CD4-positive, CD25-positive, alpha-beta regulatory T cell (primary cell): ENCODE measurements around the gene KCNAB1. TPM values are rescaled to one million over a fixed set of nuclear protein-coding genes. Genes with fewer than 3 reads are reported as not detected.

Source experiments
- ATAC-seq, 2 donors: fragments of 150-1000 bp; cut with Tn5 transposase; one replicate each; pipeline ENCODE4 v1.10.0; 2021; ENCODE audit warnings: low read depth in 2 of 2, moderate number of reproducible peaks in 2 of 2, moderate library complexity in 1 of 2
- DNase-seq, 3 donors: peaks; one replicate each; pipeline versions ENCODE4 v3.0.0 to v3.0.0-alpha.2; 2012 to 2022; ENCODE audit warnings: mixed read lengths in 1 of 3
- H3K27ac ChIP-seq: one replicate; pipeline ENCODE4 v1.7.0; 2013; ENCODE audit warnings: mild to moderate bottlenecking, low read length; ENCODE audit not compliant: insufficient read depth, poor library complexity, severe bottlenecking
- H3K27me3 ChIP-seq: one replicate; pipeline ENCODE4 v1.7.0; 2013; ENCODE audit warnings: low read length; ENCODE audit not compliant: control insufficient read depth, insufficient read depth
- H3K36me3 ChIP-seq: one replicate; pipeline ENCODE4 v1.7.0; 2013; ENCODE audit warnings: mild to moderate bottlenecking, low read length, moderate library complexity; ENCODE audit not compliant: control insufficient read depth, insufficient read depth
- H3K4me1 ChIP-seq: 2 replicates; pipeline ENCODE4 v1.7.0; 2013; ENCODE audit warnings: mild to moderate bottlenecking, low read length; ENCODE audit not compliant: insufficient read depth, control insufficient read depth, poor library complexity, severe bottlenecking
- H3K4me3 ChIP-seq: one replicate; pipeline ENCODE4 v1.7.0; 2013; ENCODE audit warnings: low read depth, mild to moderate bottlenecking, low read length, moderate library complexity
- H3K9me3 ChIP-seq, 2 experiments: 1 replicate in 1 of 2; 2 replicates in 1 of 2; pipeline ENCODE4 v1.7.0; 2013; ENCODE audit warnings: low read length in 2 of 2, mild to moderate bottlenecking in 1 of 2, moderate library complexity in 1 of 2; ENCODE audit not compliant: control insufficient read depth in 2 of 2
- H3K27ac Mint-ChIP-seq, 3 donors: one replicate each; pipeline ENCODE4 v1.8.0; 2020 to 2022; ENCODE audit warnings: mild to moderate bottlenecking in 3 of 3, mixed read lengths in 3 of 3, moderate library complexity in 2 of 3
- H3K27me3 Mint-ChIP-seq: one replicate; pipeline ENCODE4 v1.8.0; 2022; ENCODE audit warnings: mild to moderate bottlenecking, mixed read lengths
- H3K36me3 Mint-ChIP-seq: one replicate; pipeline ENCODE4 v1.8.0; 2020; ENCODE audit warnings: mixed read lengths
- H3K4me1 Mint-ChIP-seq, 4 donors: one replicate each; pipeline ENCODE4 v1.8.0; 2020 to 2022; ENCODE audit warnings: mixed read lengths in 4 of 4, mild to moderate bottlenecking in 1 of 4
- H3K4me3 Mint-ChIP-seq, 4 donors: one replicate each; pipeline ENCODE4 v1.8.0; 2020 to 2022; ENCODE audit warnings: mild to moderate bottlenecking in 4 of 4, mixed read lengths in 4 of 4, moderate library complexity in 3 of 4
- H3K9me3 Mint-ChIP-seq, 7 donors: one replicate each; pipeline ENCODE4 v1.8.0; 2020 to 2022; ENCODE audit warnings: mixed read lengths in 7 of 7, mild to moderate bottlenecking in 3 of 7, moderate library complexity in 2 of 7
- polyA plus RNA-seq, 4 donors: library from polyadenylated mRNA; unstranded; fragments of 300-500 nt; fragmentation: Illumina TruSeq; gene quantifications; one replicate each; pipeline ENCODE4 v1.2.3, GENCODE V29; 2021
- total RNA-seq: library from RNA; stranded (reverse); gene quantifications from one replicate; pipeline ENCODE4 v1.2.3, GENCODE V29; 2022

Gene KCNAB1
- total and polyA plus RNA-seq, 5 donors from 2014 or later = 0.08 to 0.26 (median 0.17) TPM

GRCh38 chr3:156474560-156475389, 354.4 kb downstream of the KCNAB1 start:
- ATAC-seq = peak in 1 of 2 donors; percentile 55
- peaks cover 3% of the 10 kb centered on the region for H3K36me3 Mint-ChIP-seq
- no peaks in the 10 kb centered on the region for H3K36me3 ChIP-seq
- H3K4me1 ChIP-seq = no peaks in the 10 kb centered on the region
- H3K4me3 Mint-ChIP-seq = no peak overlapping the region
- no peak overlapping the region for H3K27ac ChIP-seq
- H3K4me3 ChIP-seq = peak overlapping the region; percentile 15
- H3K27me3 Mint-ChIP-seq = peaks cover 34% of the 10 kb centered on the region
- no peaks in the 10 kb centered on the region for H3K9me3 ChIP-seq
- H3K27me3 ChIP-seq = peaks cover 13% of the 10 kb centered on the region
- H3K4me1 Mint-ChIP-seq = peaks cover 0 to 13% (median 4%) of the 10 kb centered on the region in 4 donors
- H3K27ac Mint-ChIP-seq = no peak overlapping the region
- no peaks in the 10 kb centered on the region for H3K9me3 Mint-ChIP-seq
- DNase-seq = peak in 1 of 3 donors; percentile 32

GRCh38 chr3:156477323-156477722, 356.9 kb downstream of the KCNAB1 start:
- Histone ChIP-seq H3K36me3 (no peaks in the 10 kb centered on the region), H3K9me3 (no peaks in the 10 kb centered on the region), H3K27ac (no peak overlapping the region), H3K4me3 (no peak overlapping the region), H3K27me3 (peaks cover 6% of the 10 kb centered on the region), H3K4me1 (peaks cover 8% of the 10 kb centered on the region)
- ATAC-seq (no peak), DNase-seq (no peak)
- Mint-ChIP-seq H3K27ac (no peak overlapping the region), H3K4me1 (peaks cover 9 to 23% (median 10%) of the 10 kb centered on the region in 4 donors), H3K27me3 (peaks cover 20% of the 10 kb centered on the region), H3K4me3 (no peak overlapping the region), H3K9me3 (no peaks in the 10 kb centered on the region), H3K36me3 (peaks cover 3% of the 10 kb centered on the region)

GRCh38 chr3:156478891-156479290, 358.5 kb downstream of the KCNAB1 start:
- no peak overlapping the region for H3K4me3 ChIP-seq
- ATAC-seq (no peak), DNase-seq (no peak)
- H3K27me3 ChIP-seq = peaks cover 5% of the 10 kb centered on the region
- peaks cover 11% of the 10 kb centered on the region for H3K27me3 Mint-ChIP-seq
- H3K27ac ChIP-seq = no peak overlapping the region
- H3K9me3 Mint-ChIP-seq = no peaks in the 10 kb centered on the region
- H3K4me3 Mint-ChIP-seq = no peak overlapping the region
- no peaks in the 10 kb centered on the region for H3K36me3 ChIP-seq
- peaks cover 19 to 30% (median 23%) of the 10 kb centered on the region in 4 donors for H3K4me1 Mint-ChIP-seq
- no peaks in the 10 kb centered on the region for H3K9me3 ChIP-seq
- peaks cover 3% of the 10 kb centered on the region for H3K36me3 Mint-ChIP-seq
- H3K4me1 ChIP-seq = peaks cover 24% of the 10 kb centered on the region
- H3K27ac Mint-ChIP-seq = no peak overlapping the region

DNA sequence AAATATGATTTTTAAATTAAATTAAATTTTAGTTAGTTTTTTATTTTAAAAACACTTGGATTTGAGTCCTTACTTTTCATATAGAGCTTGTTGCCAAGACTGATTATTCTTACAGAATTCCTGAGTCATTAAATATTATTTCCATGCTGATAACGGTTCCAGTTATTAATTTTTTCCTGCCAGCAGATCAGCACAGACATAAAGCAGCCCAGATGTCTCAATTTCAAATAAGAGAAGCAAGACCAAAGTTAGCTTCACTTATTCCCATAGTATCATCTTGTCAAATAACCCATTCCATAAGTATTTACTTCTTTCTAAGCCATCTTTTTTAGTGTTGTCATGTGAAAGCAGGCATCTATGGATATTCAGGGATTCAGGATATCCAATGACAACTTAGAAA, 359.2 kb downstream of the KCNAB1 start:
- peaks cover 11% of the 10 kb centered on the region for H3K27me3 Mint-ChIP-seq
- Histone ChIP-seq H3K4me1 (peaks cover 29% of the 10 kb centered on the region), H3K9me3 (no peaks in the 10 kb centered on the region), H3K27ac (no peak overlapping the region), H3K36me3 (no peaks in the 10 kb centered on the region), H3K4me3 (no peak overlapping the region), H3K27me3 (peaks cover 5% of the 10 kb centered on the region)
- H3K36me3 Mint-ChIP-seq = peaks cover 3% of the 10 kb centered on the region
- no peak overlapping the region for H3K4me3 Mint-ChIP-seq
- H3K4me1 Mint-ChIP-seq = peaks cover 21 to 37% (median 27%) of the 10 kb centered on the region in 4 donors
- H3K9me3 Mint-ChIP-seq = no peaks in the 10 kb centered on the region
- ATAC-seq (no peak), DNase-seq (no peak)
- no peak overlapping the region for H3K27ac Mint-ChIP-seq

DNA sequence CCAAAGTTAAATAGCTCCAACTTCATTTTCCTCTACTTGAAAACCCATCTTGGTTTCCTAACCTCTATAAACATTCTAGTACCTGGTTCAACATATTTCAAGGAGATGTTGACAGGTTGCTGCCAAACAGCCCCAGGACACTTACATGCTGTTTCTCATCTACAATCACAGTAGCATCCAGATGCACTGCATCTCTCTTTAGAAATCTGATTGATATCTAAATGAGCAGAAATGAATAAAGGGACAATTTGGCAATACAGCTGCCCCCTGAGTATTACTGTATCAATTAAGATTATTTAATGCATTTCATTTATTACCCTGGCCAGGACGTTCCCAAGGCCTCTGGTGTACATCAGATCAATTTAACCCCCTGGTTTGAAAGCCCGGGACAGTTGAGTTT, 360.6 kb downstream of the KCNAB1 start:
- Mint-ChIP-seq H3K36me3 (peaks cover 3% of the 10 kb centered on the region), H3K27me3 (peaks cover 4% of the 10 kb centered on the region), H3K4me1 (peaks cover 15 to 44% (median 32%) of the 10 kb centered on the region in 4 donors), H3K27ac (no peak overlapping the region), H3K9me3 (no peaks in the 10 kb centered on the region), H3K4me3 (peak overlapping the region in 1 of 4 donors; percentile 2)
- H3K4me1 ChIP-seq = peaks cover 41% of the 10 kb centered on the region
- peaks cover 2% of the 10 kb centered on the region for H3K27me3 ChIP-seq
- no peak overlapping the region for H3K27ac ChIP-seq
- no peak overlapping the region for H3K4me3 ChIP-seq
- ATAC-seq (no peak), DNase-seq (no peak)
- H3K9me3 ChIP-seq = no peaks in the 10 kb centered on the region
- H3K36me3 ChIP-seq = no peaks in the 10 kb centered on the region

DNA sequence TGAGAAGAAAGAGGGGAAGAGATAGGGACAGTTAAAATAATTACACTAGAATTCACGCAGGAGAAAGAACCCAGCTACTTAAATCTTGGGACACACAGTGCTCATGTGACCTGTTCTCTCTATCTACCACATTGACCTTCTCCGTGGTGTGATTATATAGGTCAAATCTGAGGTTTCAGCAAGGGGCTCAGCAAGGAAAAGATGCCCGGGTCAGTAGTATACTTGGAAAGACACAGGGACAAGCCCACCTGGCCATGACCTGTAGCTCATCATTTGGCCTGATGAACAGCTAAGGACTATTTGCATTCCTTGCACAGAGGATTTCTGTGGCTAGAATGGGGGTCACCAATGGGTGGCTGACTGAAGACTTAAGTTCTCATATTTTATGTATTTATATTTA, 362.6 kb downstream of the KCNAB1 start:
- no peaks in the 10 kb centered on the region for H3K27me3 Mint-ChIP-seq
- Histone ChIP-seq H3K27me3 (no peaks in the 10 kb centered on the region), H3K9me3 (no peaks in the 10 kb centered on the region), H3K27ac (peak overlapping the region; percentile 90), H3K4me1 (peaks cover 41% of the 10 kb centered on the region), H3K4me3 (peak overlapping the region; percentile 93), H3K36me3 (no peaks in the 10 kb centered on the region)
- peak overlapping the region in 3 of 4 donors; percentile 61 to 79 (median 62) for H3K4me3 Mint-ChIP-seq
- H3K4me1 Mint-ChIP-seq = peaks cover 15 to 46% (median 36%) of the 10 kb centered on the region in 4 donors
- ATAC-seq (no peak), DNase-seq (no peak)
- H3K27ac Mint-ChIP-seq = peak overlapping the region; percentile 86 to 94 (median 89)
- no peaks in the 10 kb centered on the region for H3K36me3 Mint-ChIP-seq
- H3K9me3 Mint-ChIP-seq = peaks cover 0 to 2% (median 0%) of the 10 kb centered on the region in 7 donors

- H3K27ac Mint-ChIP-seq = peak overlapping the region; percentile 77 to 97 (median 86)
- peaks cover 0 to 2% (median 0%) of the 10 kb centered on the region in 7 donors for H3K9me3 Mint-ChIP-seq
- Histone ChIP-seq H3K36me3 (no peaks in the 10 kb centered on the region), H3K27ac (peak overlapping the region; percentile 90), H3K4me3 (peak overlapping the region; percentile 93), H3K4me1 (peaks cover 41% of the 10 kb centered on the region), H3K9me3 (no peaks in the 10 kb centered on the region), H3K27me3 (no peaks in the 10 kb centered on the region)
- H3K4me1 Mint-ChIP-seq = peaks cover 15 to 46% (median 36%) of the 10 kb centered on the region in 4 donors
- DNase-seq (peak in 2 of 3 donors; percentile 59 to 93), ATAC-seq (peak; percentile 79 to 84)
- H3K4me3 Mint-ChIP-seq = peak overlapping the region; percentile 52 to 79 (median 68)
- no peaks in the 10 kb centered on the region for H3K27me3 Mint-ChIP-seq
- H3K36me3 Mint-ChIP-seq = no peaks in the 10 kb centered on the region
These were observed 363.0 kb downstream of the KCNAB1 start for GRCh38 chr3:156483426-156483825.
